Stimulated activated CD8-positive, alpha-beta memory T cell treated with anti-CD3 and anti-CD28 coated beads, Interleukin-15, amount 100 ng/mL, for 1 hour (primary cell): ENCODE data around the gene ANKRD13C.
A peak's percentile ranks its signal among the peaks of the same experiment; 100 is the strongest.

Experiments
- DNase-seq: peaks from one replicate; pipeline ENCODE4 v3.0.0-alpha.2; 2020; ENCODE audit warnings: low read depth

ANKRD13C gene

DNA sequence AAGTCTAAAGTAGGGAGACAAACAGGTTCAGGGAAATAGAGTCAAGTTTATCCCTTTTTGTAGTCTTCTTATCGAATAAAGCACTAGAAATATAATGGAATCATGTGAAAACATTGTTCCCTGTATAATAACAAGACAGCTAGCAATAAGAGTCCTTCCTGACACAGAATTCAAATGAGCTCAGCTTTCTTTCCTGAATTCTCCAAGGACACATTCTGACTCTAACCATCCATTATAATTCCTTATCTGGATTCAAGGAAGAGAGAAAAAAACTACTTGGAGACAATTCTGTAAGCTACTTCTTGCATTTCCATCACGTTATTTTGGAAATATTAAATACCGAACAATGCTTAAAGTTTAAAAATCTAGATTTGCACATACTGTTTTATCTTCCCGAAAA is 58.8 kb downstream of the ANKRD13C start:
- DNase-seq = no peak

- no peak for DNase-seq
Observed at GRCh38 chr1:70293186-70293843, 61.2 kb downstream of the ANKRD13C start.

DNA sequence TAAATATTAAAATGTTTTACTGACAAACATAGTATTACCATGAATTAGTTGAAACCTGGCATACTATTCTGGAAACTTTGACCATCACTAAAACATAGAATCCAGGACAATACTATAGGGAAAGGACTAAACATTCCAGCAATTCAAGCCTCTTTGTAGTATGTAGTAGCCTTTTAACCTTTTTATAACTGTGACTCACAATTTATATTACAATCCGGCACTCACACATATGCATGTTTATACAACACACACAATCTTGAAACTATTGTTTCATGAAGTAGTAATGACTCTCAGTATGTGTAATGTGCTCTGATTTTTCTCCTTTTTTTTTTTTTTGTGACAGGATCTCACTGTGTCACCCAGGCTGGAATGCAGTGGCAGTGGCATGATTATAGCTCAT is 64.3 kb downstream of the ANKRD13C start:
- no peak for DNase-seq

DNA sequence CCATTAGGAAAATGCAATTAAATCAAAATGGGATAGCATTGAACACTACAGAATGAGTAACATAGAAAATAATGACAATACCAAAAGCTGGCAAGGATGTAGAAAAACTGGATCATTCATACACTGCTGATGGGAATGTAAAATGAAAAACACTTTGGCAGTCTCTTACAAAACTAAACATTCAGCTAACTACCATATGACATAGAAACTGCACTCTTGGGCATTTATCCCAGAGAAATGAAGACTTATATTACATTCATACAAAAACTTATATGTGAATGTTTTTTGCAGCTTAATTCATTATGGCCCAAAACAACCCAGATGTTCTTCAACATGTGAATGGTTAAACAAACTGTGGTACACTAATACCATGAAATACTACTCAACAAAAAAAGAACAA is 66.4 kb downstream of the ANKRD13C start:
- DNase-seq = no peak

GRCh38 chr1:70286453-70286852 is 68.1 kb downstream of the ANKRD13C start:
- no peak for DNase-seq

GRCh38 chr1:70284366-70284765 is 70.2 kb downstream of the ANKRD13C start:
- no peak for DNase-seq

DNA sequence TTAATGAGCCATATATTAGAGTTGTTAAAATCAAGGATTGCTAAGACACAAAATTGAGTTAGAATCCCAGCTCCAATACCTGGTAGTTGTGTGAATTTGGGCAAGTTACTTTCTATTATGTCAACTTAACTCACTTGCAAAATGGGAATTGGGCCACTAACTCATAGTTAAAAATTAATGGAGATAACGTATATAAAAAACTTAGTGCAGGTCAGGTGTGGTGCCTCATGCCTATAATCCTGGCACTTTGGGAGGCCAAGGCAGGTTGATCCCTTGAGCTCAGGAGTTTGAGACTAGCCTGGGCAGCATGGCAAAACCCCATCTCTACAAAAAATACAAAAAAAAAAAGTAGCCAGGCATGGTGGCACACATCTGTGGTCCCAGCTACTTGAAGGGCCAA is 75.8 kb downstream of the ANKRD13C start:
- DNase-seq = no peak

DNA sequence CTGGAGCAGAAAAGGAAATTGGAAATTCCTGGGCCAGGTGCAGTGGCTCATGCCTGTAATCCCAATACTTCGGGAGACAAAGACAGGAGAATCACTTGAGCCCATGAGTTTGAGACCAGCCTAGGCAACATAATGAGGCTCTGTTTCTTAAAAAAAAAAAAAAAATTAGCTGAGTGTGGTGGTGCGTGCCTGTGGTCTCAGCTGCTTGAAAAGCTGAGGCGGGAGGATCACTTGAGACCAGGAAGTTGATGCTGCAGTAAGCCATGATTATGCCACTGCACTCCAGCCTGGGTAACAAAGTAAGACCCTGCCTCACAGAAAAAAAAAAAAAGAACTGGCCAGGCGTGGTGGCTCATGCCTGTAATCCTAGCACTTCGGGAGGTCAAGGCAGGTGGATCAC is 76.6 kb downstream of the ANKRD13C start:
- no peak for DNase-seq

GRCh38 chr1:70265946-70266345 is 88.6 kb downstream of the ANKRD13C start:
- no peak for DNase-seq

- DNase-seq = no peak
Observed at GRCh38 chr1:70264839-70265238, 89.7 kb downstream of the ANKRD13C start.

DNA sequence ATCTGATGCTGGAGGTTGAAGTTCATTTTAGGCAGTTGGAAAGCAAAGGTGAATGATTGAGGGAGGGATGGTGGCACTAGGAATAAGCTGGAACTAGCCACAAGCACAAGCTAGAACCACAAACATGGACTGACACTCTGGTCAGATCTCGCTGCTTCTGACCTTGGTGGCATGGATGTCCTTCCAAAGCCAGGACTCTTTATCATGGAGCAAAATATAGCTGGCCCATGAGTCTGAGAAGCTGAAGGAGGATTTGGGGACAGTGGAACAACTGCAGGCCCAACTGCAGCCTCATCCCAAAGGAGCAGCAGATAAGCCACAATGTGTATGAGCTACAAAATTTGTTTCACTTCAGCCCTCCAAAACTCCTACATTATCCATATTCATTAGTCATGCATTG is 97.9 kb downstream of the ANKRD13C start:
- no peak for DNase-seq

GRCh38 chr1:70248729-70249128 is 105.8 kb downstream of the ANKRD13C start:
- DNase-seq = no peak

GRCh38 chr1:70247768-70248167 is 106.8 kb downstream of the ANKRD13C start:
- no peak for DNase-seq

GRCh38 chr1:70247122-70247521 is 107.4 kb downstream of the ANKRD13C start:
- DNase-seq = no peak

- DNase-seq = no peak
Observed at GRCh38 chr1:70239940-70240339, 114.6 kb downstream of the ANKRD13C start.

DNA sequence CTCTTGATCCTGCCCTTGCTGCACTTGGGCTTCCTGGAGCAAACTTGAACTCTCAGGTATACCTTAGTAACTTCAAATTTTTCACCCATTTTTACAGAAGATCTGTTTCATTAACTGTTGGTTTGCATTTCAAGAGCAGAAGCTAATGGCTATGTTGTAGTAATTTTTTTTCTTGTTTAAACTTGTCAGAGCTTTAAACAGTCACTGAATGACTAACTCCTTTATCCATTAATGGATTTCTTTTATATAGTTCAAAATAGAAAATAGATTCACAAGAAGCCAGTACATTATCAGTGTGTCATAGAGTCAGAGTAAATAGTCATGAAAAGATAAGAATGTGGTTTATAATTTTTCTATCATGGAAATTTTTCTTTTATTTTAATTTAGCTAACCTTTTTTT is 119.8 kb downstream of the ANKRD13C start:
- DNase-seq = no peak

GRCh38 chr1:70231475-70231874 is 123.0 kb downstream of the ANKRD13C start:
- DNase-seq = no peak

DNA sequence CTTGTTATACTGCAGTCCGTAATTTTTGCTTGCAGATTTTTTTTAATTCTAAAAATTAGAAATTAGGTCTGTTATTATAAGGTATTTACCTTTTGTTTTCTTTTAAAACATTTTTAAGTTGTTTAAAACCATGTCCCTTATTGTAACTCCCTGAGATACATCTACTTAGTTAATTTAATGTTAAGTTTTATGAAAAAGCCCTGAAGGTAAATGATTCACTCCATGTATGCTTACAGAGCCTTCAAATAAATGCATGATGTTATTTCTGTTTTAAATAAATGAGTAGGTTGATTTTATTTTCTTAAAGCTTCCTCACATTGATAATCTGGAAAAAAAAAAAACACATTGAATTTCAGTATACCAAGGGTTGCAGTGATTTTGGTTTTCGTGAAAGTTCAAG is 125.9 kb downstream of the ANKRD13C start:
- DNase-seq = no peak

- no peak for DNase-seq
Observed at GRCh38 chr1:70227439-70227838, 127.1 kb downstream of the ANKRD13C start.

GRCh38 chr1:70224954-70225353 is 129.6 kb downstream of the ANKRD13C start:
- no peak for DNase-seq

DNA sequence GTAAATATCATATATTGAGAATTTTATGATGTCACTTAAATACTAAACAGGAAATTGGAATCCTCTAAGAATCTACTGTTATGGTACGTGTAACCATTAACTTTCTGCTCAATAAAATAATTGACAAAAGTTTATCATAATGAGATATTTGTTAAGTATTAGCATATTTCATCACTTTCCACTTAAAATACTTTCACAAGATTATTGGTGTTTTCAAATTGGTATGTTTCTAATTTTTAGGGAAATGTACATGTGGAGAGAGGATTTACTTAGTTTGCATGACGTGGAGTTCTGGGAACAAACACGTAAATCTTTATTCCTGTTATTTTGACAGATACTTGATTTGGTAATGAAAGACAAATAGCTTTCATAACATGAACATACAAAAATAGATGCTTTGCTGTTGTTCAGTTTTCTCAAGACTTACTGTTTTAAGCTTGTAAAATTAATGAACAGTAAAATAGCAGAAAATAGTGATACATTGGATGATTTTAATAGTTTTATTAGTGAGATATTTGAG is 131.7 kb downstream of the ANKRD13C start:
- no peak for DNase-seq

GRCh38 chr1:70221238-70222121 is 133.0 kb downstream of the ANKRD13C start, which contains the start of gene SRSF11:
Gene SRSF11, plus strand, starts transcription at chr1:70221380. Its CDS starts 257 bp downstream, at chr1:70221637.
- peak; percentile 97 for DNase-seq
